IPS-15b (cell line): ENCODE results near the gene TNNI2.
"Not testable (repeated sequence)": the region's sequence is repeated elsewhere in the genome, so short reads cannot be mapped to it uniquely, and the experiment has no call there.

Experiments used
- H3K27me3 ChIP-seq: one replicate; pipeline ENCODE4 v1.6.1; 2013; ENCODE audit warnings: low read length; ENCODE audit not compliant: control insufficient read depth, insufficient read depth
- H3K36me3 ChIP-seq: one replicate; pipeline ENCODE4 v1.6.1; 2013; ENCODE audit warnings: low read length; ENCODE audit not compliant: control insufficient read depth, insufficient read depth
- H3K4me1 ChIP-seq: one replicate; pipeline ENCODE4 v1.6.1; 2013; ENCODE audit warnings: mild to moderate bottlenecking, low read length; ENCODE audit not compliant: control insufficient read depth, insufficient read depth
- H3K4me3 ChIP-seq: one replicate; pipeline ENCODE4 v1.5.1; 2013; ENCODE audit warnings: low read depth, low read length
- H3K9ac ChIP-seq: one replicate; pipeline ENCODE4 v1.6.1; 2013; ENCODE audit warnings: low read depth, mild to moderate bottlenecking, low read length
- H3K9me3 ChIP-seq: one replicate; pipeline ENCODE4 v1.6.1; 2013; ENCODE audit warnings: mild to moderate bottlenecking, low read length; ENCODE audit not compliant: control insufficient read depth, insufficient read depth

TNNI2 gene

DNA sequence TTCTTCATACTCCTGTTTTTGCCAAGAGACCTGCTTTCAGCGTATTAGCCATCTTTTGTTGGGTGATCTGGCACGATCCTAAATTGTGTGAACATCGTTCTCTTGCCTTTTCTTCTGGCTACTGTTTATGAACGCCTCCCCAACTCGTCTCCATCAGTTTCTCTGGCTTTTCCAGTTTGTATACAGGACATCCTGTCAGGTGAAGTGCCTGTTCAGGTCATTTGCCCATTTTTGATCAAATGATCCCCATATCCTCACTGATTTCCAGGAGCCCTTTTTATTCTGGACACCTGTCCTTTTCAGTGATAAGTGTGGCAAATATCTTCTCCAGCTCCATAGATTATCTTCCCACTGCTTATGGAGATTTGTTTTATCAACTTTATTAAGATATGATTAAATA, 26.5 kb upstream of the TNNI2 start:
- H3K36me3 ChIP-seq, result no peaks in the 10 kb centered on the region
- H3K9ac ChIP-seq, result no peak overlapping the region
- H3K27me3 ChIP-seq, result no peaks in the 10 kb centered on the region
- H3K4me3 ChIP-seq, result no peak overlapping the region
- no peaks in the 10 kb centered on the region for H3K9me3 ChIP-seq
- H3K4me1 ChIP-seq, result no peaks in the 10 kb centered on the region

GRCh38 chr11:1812801-1813200, 26.0 kb upstream of the TNNI2 start:
- H3K4me1 ChIP-seq, result no peaks in the 10 kb centered on the region
- H3K36me3 ChIP-seq, result no peaks in the 10 kb centered on the region
- H3K27me3 ChIP-seq, result no peaks in the 10 kb centered on the region
- H3K4me3 ChIP-seq, result no peak overlapping the region
- H3K9ac ChIP-seq, result no peak overlapping the region
- no peaks in the 10 kb centered on the region for H3K9me3 ChIP-seq

- H3K36me3 ChIP-seq, H3K9me3 ChIP-seq, H3K27me3 ChIP-seq, H3K4me1 ChIP-seq, H3K4me3 ChIP-seq, H3K9ac ChIP-seq: not testable (repeated sequence)
Measured at GRCh38 chr11:1813356-1813755, 25.4 kb upstream of the TNNI2 start.

GRCh38 chr11:1814691-1815090, 24.1 kb upstream of the TNNI2 start:
- H3K4me1 ChIP-seq, result no peaks in the 10 kb centered on the region
- H3K9ac ChIP-seq, result no peak overlapping the region
- H3K4me3 ChIP-seq, result no peak overlapping the region
- H3K36me3 ChIP-seq, result no peaks in the 10 kb centered on the region
- no peaks in the 10 kb centered on the region for H3K9me3 ChIP-seq
- H3K27me3 ChIP-seq, result no peaks in the 10 kb centered on the region

GRCh38 chr11:1815311-1815710, 23.5 kb upstream of the TNNI2 start:
- no peaks in the 10 kb centered on the region for H3K9me3 ChIP-seq
- no peaks in the 10 kb centered on the region for H3K27me3 ChIP-seq
- H3K9ac ChIP-seq, result no peak overlapping the region
- H3K4me3 ChIP-seq, result no peak overlapping the region
- H3K4me1 ChIP-seq, result no peaks in the 10 kb centered on the region
- no peaks in the 10 kb centered on the region for H3K36me3 ChIP-seq

DNA sequence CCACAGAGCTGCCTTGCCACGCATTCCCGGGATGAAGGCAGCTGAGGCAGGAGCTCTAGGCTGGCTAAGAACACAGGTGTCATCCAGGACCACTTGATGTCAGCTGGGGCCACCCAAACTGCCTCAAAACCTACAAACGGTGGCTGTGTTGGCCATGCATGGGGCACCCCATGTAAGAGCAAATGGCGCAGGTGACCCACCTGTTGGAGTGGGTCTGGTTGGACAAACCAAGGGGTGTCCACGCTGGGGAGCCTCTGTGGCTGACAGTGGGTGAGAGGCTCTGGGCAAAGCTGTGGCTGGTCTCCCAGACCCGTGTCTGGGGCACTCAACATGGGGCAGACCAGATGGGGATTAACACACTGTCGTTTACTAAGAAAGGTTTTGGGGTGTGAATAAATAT, 23.0 kb upstream of the TNNI2 start:
- Histone ChIP-seq H3K4me1 (no peaks in the 10 kb centered on the region), H3K9ac (no peak overlapping the region), H3K27me3 (no peaks in the 10 kb centered on the region), H3K9me3 (no peaks in the 10 kb centered on the region), H3K36me3 (no peaks in the 10 kb centered on the region), H3K4me3 (no peak overlapping the region)

GRCh38 chr11:1817000-1817399, 21.8 kb upstream of the TNNI2 start:
- Histone ChIP-seq H3K4me3 (no peak overlapping the region), H3K27me3 (no peaks in the 10 kb centered on the region), H3K9ac (no peak overlapping the region), H3K9me3 (no peaks in the 10 kb centered on the region), H3K36me3 (no peaks in the 10 kb centered on the region), H3K4me1 (no peaks in the 10 kb centered on the region)

GRCh38 chr11:1817511-1817910, 21.3 kb upstream of the TNNI2 start:
- Histone ChIP-seq H3K36me3 (no peaks in the 10 kb centered on the region), H3K27me3 (no peaks in the 10 kb centered on the region), H3K9ac (no peak overlapping the region), H3K4me3 (no peak overlapping the region), H3K9me3 (no peaks in the 10 kb centered on the region), H3K4me1 (no peaks in the 10 kb centered on the region)

DNA sequence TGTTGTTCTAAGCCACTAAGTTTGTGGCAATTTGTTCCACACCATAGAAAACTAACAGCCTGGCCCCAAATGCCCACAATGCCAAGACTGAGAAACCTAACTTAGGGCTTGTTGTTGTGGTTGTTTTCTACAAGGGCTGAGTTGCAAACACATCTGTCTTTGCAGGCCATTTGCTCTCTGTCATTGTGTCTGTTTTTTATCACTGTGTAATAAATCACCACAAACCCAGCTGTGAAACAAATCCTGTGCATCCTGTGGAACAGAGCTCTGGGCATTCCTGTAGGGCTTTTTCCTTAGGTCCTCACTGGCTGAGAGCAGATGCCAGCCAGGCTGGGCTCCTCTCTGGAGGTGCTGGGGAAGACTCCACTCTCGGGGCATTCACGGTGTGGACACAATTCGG, 19.7 kb upstream of the TNNI2 start:
- no peak overlapping the region for H3K4me3 ChIP-seq
- no peaks in the 10 kb centered on the region for H3K27me3 ChIP-seq
- no peaks in the 10 kb centered on the region for H3K36me3 ChIP-seq
- no peaks in the 10 kb centered on the region for H3K9me3 ChIP-seq
- no peaks in the 10 kb centered on the region for H3K4me1 ChIP-seq
- no peak overlapping the region for H3K9ac ChIP-seq

GRCh38 chr11:1820463-1821325, 18.1 kb upstream of the TNNI2 start:
- Histone ChIP-seq H3K36me3 (no peaks in the 10 kb centered on the region), H3K9me3 (no peaks in the 10 kb centered on the region), H3K9ac (no peak overlapping the region), H3K4me1 (no peaks in the 10 kb centered on the region), H3K4me3 (no peak overlapping the region), H3K27me3 (no peaks in the 10 kb centered on the region)

DNA sequence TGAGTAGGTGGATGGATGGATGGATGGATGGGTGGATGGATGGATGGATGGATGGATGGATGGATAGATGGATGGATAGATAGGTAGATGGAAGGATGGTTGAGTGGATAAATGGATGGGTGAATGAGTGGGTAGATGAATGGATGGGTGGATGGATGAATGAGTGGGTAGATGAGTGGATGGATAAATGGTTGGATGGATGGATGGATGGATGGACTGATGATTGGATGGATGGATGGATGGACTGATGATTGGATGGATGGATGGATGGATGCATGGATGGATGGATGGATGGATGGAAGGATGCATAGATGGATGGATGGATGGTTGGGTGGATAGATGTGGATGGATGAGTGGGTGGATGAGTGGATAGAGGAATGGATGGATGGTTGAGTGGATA, 17.2 kb upstream of the TNNI2 start:
- H3K9ac ChIP-seq, result no peak overlapping the region
- H3K4me3 ChIP-seq, result no peak overlapping the region
- H3K9me3 ChIP-seq, result no peaks in the 10 kb centered on the region
- no peaks in the 10 kb centered on the region for H3K36me3 ChIP-seq
- H3K4me1 ChIP-seq, result no peaks in the 10 kb centered on the region
- no peaks in the 10 kb centered on the region for H3K27me3 ChIP-seq

DNA sequence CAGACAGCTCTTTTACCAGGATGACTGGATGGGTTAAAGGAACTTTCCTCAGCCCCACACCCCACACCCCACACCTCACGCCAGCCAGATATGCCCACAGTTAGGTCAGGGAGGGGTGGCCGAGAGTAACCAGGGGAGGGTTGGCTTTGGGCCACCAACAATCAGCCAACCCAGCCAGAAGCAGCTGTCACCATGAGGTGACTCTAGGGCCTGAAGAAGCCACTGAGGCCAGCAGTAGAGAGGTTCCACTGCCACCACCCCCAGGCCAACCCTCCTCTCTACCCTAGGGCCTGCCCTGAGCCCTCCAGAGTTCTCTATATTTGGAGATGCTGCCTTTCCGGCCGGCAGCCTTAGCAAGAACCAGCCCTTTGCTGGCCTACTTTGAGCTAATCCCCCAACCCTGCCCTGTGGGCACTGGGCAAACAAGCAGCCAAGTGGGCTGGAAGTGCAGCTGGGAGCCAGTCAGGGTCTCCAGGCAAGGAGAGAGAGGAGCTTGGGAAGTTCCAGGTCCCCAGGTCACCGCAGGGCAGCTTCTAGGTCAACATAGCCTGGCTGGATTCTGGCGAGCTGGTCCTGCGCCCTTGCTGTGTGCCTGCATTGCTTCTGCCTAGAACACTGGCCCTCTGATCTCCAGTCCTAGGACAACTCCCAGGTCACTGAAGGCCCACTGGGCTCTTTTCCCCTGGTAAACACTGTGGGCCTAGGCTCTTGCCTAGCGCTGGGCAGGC, 16.0 kb upstream of the TNNI2 start:
- Histone ChIP-seq H3K9ac (no peak overlapping the region), H3K4me1 (no peaks in the 10 kb centered on the region), H3K9me3 (no peaks in the 10 kb centered on the region), H3K27me3 (no peaks in the 10 kb centered on the region), H3K36me3 (no peaks in the 10 kb centered on the region), H3K4me3 (no peak overlapping the region)
